PC-3 (cell line): ENCODE measurements around the gene MUSTN1. TPM values are rescaled to one million over a fixed set of nuclear protein-coding genes. Genes with fewer than 3 reads are reported as not detected.

Experiments
- ATAC-seq: fragments of 200-7000 bp; cut with Tn5 transposase; 2 replicates; pipeline ENCODE4 v1.9.1; 2020; ENCODE audit warnings: mild to moderate bottlenecking, moderate library complexity
- BruUV-seq: library from RNA; stranded (reverse); fragments of 400-500 nt; replicated peaks from 2 replicates; lab custom pipeline; 2021; lab: Mats Ljungman, UMichigan
- CTCF ChIA-PET: fragments of 300-600 bp; sonication (Branson Sonifier 250); formaldehyde crosslinking; loops from one replicate; lab custom pipeline; 2022; ENCODE audit warnings: antibody characterized with exemption; lab: Charles Lee
- POLR2A ChIA-PET: fragments of 300-600 bp; sonication (Branson Sonifier 250); formaldehyde crosslinking; loops from one replicate; lab custom pipeline; 2022; ENCODE audit warnings: antibody characterized with exemption; ENCODE audit not compliant: unreplicated experiment; lab: Charles Lee
- DNase-seq: peaks from one replicate; pipeline ENCODE4 v3.0.0-alpha.2; 2015
- H2AFZ ChIP-seq: fragments of 300-600 bp; sonication (generic); 2 replicates; pipeline ENCODE4 v1.6.0; 2016; ENCODE audit warnings: antibody characterized with exemption, low read length
- H3F3A ChIP-seq: fragments of 300-600 bp; sonication (generic); one replicate; pipeline ENCODE4 v1.6.0; 2017; ENCODE audit warnings: antibody characterized with exemption, low read length, control low read depth, mild to moderate bottlenecking; ENCODE audit not compliant: unreplicated experiment
- H3K27ac ChIP-seq: fragments of 300-600 bp; sonication (generic); 2 replicates; pipeline ENCODE4 v1.5.1; 2016; ENCODE audit warnings: mild to moderate bottlenecking, low read length
- H3K27me3 ChIP-seq: fragments of 300-600 bp; sonication (generic); 2 replicates; pipeline ENCODE4 v1.6.1; 2016; ENCODE audit warnings: low read length, mixed read lengths
- H3K36me3 ChIP-seq: fragments of 300-600 bp; sonication (generic); 2 replicates; pipeline ENCODE4 v1.6.1; 2016; ENCODE audit warnings: low read depth, mixed run types, low read length, mixed read lengths
- H3K4me1 ChIP-seq: fragments of 300-600 bp; sonication (generic); 2 replicates; pipeline ENCODE4 v1.5.1; 2016; ENCODE audit warnings: low read length; ENCODE audit not compliant: insufficient read depth
- H3K4me2 ChIP-seq: fragments of 300-600 bp; sonication (generic); 2 replicates; pipeline ENCODE4 v1.6.0; 2016; ENCODE audit warnings: low read length
- H3K4me3 ChIP-seq: fragments of 300-600 bp; sonication (generic); 2 replicates; pipeline ENCODE4 v1.5.1; 2016; ENCODE audit warnings: mild to moderate bottlenecking, low read length, mixed read lengths
- H3K79me2 ChIP-seq: fragments of 300-600 bp; sonication (generic); 2 replicates; pipeline ENCODE4 v1.6.1; 2017; ENCODE audit warnings: low read length, mixed read lengths
- H3K9ac ChIP-seq: fragments of 300-600 bp; sonication (generic); 2 replicates; pipeline ENCODE4 v1.6.0; 2016; ENCODE audit warnings: mild to moderate bottlenecking, low read length
- H3K9me2 ChIP-seq: fragments of 300-600 bp; sonication (generic); replicated peaks from 2 replicates; pipeline ENCODE4 v1.6.1; 2016; ENCODE audit warnings: mixed run types, low read length, mixed read lengths
- H3K9me3 ChIP-seq: fragments of 300-600 bp; sonication (generic); 2 replicates; pipeline ENCODE4 v1.6.1; 2016; ENCODE audit warnings: low read length, mixed read lengths
- H4K20me1 ChIP-seq: fragments of 300-600 bp; sonication (generic); 2 replicates; pipeline ENCODE4 v1.6.1; 2016; ENCODE audit warnings: low read length, mixed read lengths
- CTCF ChIP-seq: fragments of 300-600 bp; sonication (generic); conservative IDR thresholded peaks from 2 replicates; pipeline ENCODE4 v1.5.1; 2017; ENCODE audit warnings: antibody characterized with exemption, low read depth, mild to moderate bottlenecking, low read length
- EZH2 ChIP-seq: fragments of 300-600 bp; sonication (generic); IDR thresholded peaks from one replicate; pipeline ENCODE4 v1.6.1; 2017; ENCODE audit warnings: antibody characterized with exemption, mild to moderate bottlenecking, low read length; ENCODE audit not compliant: unreplicated experiment
- EZH2phosphoT487 ChIP-seq: fragments of 300-600 bp; sonication (generic); IDR thresholded peaks from 2 replicates; pipeline ENCODE4 v1.6.1; 2018; ENCODE audit warnings: mild to moderate bottlenecking, antibody characterized with exemption, low read length, borderline replicate concordance
- intact Hi-C: fragments of 100-400 bp; cut with micrococcal nuclease; formaldehyde crosslinking; loops from 2 replicates; pipeline ENCODE4 v1.9.0; 2023
- total RNA-seq: library from RNA; depleted of rRNA; stranded (reverse); fragments of >200 nt; gene quantifications from 2 replicates; pipeline ENCODE4 v1.2.3, GENCODE V29; 2014

MUSTN1 gene
- total RNA-seq, 1 experiment from 2014 or later: 0.66 TPM

GRCh38 chr3:52854013-52854412 lies 19.2 kb upstream of the MUSTN1 start:
- Histone ChIP-seq H3K27me3 (no peaks in the 10 kb centered on the region), H2AFZ (no peak overlapping the region), H3K9me3 (no peaks in the 10 kb centered on the region), H3K27ac (no peak overlapping the region), H3F3A (no peaks in the 10 kb centered on the region), H3K79me2 (no peaks in the 10 kb centered on the region), H3K36me3 (peaks cover 3% of the 10 kb centered on the region), H3K4me2 (no peak overlapping the region), H3K4me3 (no peak overlapping the region), H3K9me2 (no peaks in the 10 kb centered on the region), H3K9ac (no peak overlapping the region), H3K4me1 (no peaks in the 10 kb centered on the region), H4K20me1 (no peaks in the 10 kb centered on the region)
- no peak for DNase-seq
- no peak for ATAC-seq
- TF ChIP-seq CTCF (no peak), EZH2phosphoT487 (no peak), EZH2 (no peak)
- BruUV-seq: no TSS peak
- intact Hi-C loops: no loop called here
- ChIA-PET CTCF (no interaction called here), POLR2A (no interaction called here)

- no peaks in the 10 kb centered on the region for H3F3A ChIP-seq
- H3K4me1 ChIP-seq: no peaks in the 10 kb centered on the region
- H4K20me1 ChIP-seq: no peaks in the 10 kb centered on the region
- intact Hi-C loops: no loop called here
- no TSS peak for BruUV-seq
- TF ChIP-seq EZH2phosphoT487 (no peak), EZH2 (no peak), CTCF (no peak)
- H3K27ac ChIP-seq: no peak overlapping the region
- POLR2A ChIA-PET: no interaction called here
- H3K9ac ChIP-seq: no peak overlapping the region
- no peaks in the 10 kb centered on the region for H3K9me2 ChIP-seq
- CTCF ChIA-PET: no interaction called here
- no peaks in the 10 kb centered on the region for H3K27me3 ChIP-seq
- H2AFZ ChIP-seq: no peak overlapping the region
- H3K9me3 ChIP-seq: no peaks in the 10 kb centered on the region
- no peak for ATAC-seq
- H3K36me3 ChIP-seq: peaks cover 3% of the 10 kb centered on the region
- H3K4me3 ChIP-seq: no peak overlapping the region
- no peaks in the 10 kb centered on the region for H3K79me2 ChIP-seq
- no peak for DNase-seq
- H3K4me2 ChIP-seq: no peak overlapping the region
Observed at GRCh38 chr3:52852419-52852818, 17.6 kb upstream of the MUSTN1 start.

- H3K4me2 ChIP-seq: no peak overlapping the region
- H3F3A ChIP-seq: no peaks in the 10 kb centered on the region
- BruUV-seq: no TSS peak
- no peaks in the 10 kb centered on the region for H4K20me1 ChIP-seq
- no peak overlapping the region for H2AFZ ChIP-seq
- no peaks in the 10 kb centered on the region for H3K9me2 ChIP-seq
- H3K4me3 ChIP-seq: no peak overlapping the region
- TF ChIP-seq EZH2phosphoT487 (no peak), CTCF (peak; percentile 73)
- peak; percentile 80 for ATAC-seq
- H3K27ac ChIP-seq: no peak overlapping the region
- no peaks in the 10 kb centered on the region for H3K9me3 ChIP-seq
- intact Hi-C loops: loop anchor here (1.0 to 2.0 kb wide), 3 partner anchors 83 to 221 kb away; no protein-coding TSS in a partner anchor
- peaks cover 3% of the 10 kb centered on the region for H3K36me3 ChIP-seq
- POLR2A ChIA-PET: no interaction called here
- no peaks in the 10 kb centered on the region for H3K4me1 ChIP-seq
- CTCF ChIA-PET: interaction anchor here (0.6 kb wide), 1 partner anchor 47 kb away, joined by 3 read pairs; no protein-coding TSS in a partner anchor
- no peaks in the 10 kb centered on the region for H3K27me3 ChIP-seq
- H3K79me2 ChIP-seq: no peaks in the 10 kb centered on the region
- H3K9ac ChIP-seq: no peak overlapping the region
- peak; percentile 51 for DNase-seq
Observed at GRCh38 chr3:52851348-52851747, 16.5 kb upstream of the MUSTN1 start.
